Prostate gland (tissue), 2 donors: ENCODE measurements around the gene ADPRHL1. TPM values are rescaled to one million over a fixed set of nuclear protein-coding genes. Genes with fewer than 3 reads are reported as not detected.

Source experiments
- DNase-seq: peaks from one replicate; pipeline ENCODE4 v3.0.0-alpha.2; 2019; ENCODE audit warnings: low spot score
- H3K27ac ChIP-seq, 2 donors: fragments of 200-600 bp; sonication (generic); 2 replicates each; pipeline ENCODE4 v1.5.1; 2017 to 2019
- H3K27me3 ChIP-seq: fragments of 200-600 bp; sonication (generic); replicated peaks from 2 replicates; pipeline ENCODE4 v1.5.1; 2019; ENCODE audit not compliant: insufficient read depth
- H3K36me3 ChIP-seq, 2 donors: fragments of 200-600 bp; sonication (generic); 1 replicate in 1 of 2; 2 replicates in 1 of 2; pipeline versions ENCODE4 v1.5.1 to v1.8.1; 2017 to 2019
- H3K4me1 ChIP-seq: fragments of 200-600 bp; sonication (generic); replicated peaks from 2 replicates; pipeline ENCODE4 v1.5.1; 2019
- H3K4me3 ChIP-seq, 2 donors: fragments of 200-600 bp; sonication (generic); 2 replicates each; pipeline ENCODE4 v1.5.1; 2017 to 2019
- H3K9me3 ChIP-seq: fragments of 200-600 bp; sonication (generic); 2 replicates; pipeline ENCODE4 v1.5.1; 2017
- POLR2A ChIP-seq: fragments of 450-650 bp; IDR thresholded peaks from one replicate; pipeline ENCODE4 v1.6.1; 2016; ENCODE audit warnings: antibody characterized with exemption, mild to moderate bottlenecking
- POLR2AphosphoS5 ChIP-seq: sonication (generic); formaldehyde crosslinking; IDR thresholded peaks from one replicate; pipeline ENCODE4 v1.6.1; 2017; ENCODE audit warnings: antibody characterized with exemption
- WGBS: methylation state at CpG from one replicate; pipeline ENCODE4 v1.1.5; 2018; 5-methylcytosine and 5-hydroxymethylcytosine counted together
- intact Hi-C: fragments of 100-400 bp; cut with DNase I; formaldehyde crosslinking; loops from one replicate; pipeline ENCODE4 v1.14.2; 2022
- total RNA-seq, 2 donors: library from RNA; depleted of rRNA; stranded (reverse); fragments of >200 nt; gene quantifications; one replicate each; pipeline ENCODE4 v1.1.0, GENCODE V29; 2016
- TF ChIP-seq, protein P1 (sequence below), 4 experiments: fragments of 200-600 bp in 2 of 4; fragments of 450-650 bp in 2 of 4; sonication (generic) in 2 of 4; IDR thresholded peaks; 1 replicate in 3 of 4; 2 replicates in 1 of 4; pipeline ENCODE4 v1.5.1; 2016 to 2019; ENCODE audit warnings: antibody characterized with exemption in 4 of 4, mild to moderate bottlenecking in 2 of 4, moderate library complexity in 2 of 4

Gene ADPRHL1
- total RNA-seq, 2 donors from 2014 or later = 3.7 to 3.9 TPM

DNA sequence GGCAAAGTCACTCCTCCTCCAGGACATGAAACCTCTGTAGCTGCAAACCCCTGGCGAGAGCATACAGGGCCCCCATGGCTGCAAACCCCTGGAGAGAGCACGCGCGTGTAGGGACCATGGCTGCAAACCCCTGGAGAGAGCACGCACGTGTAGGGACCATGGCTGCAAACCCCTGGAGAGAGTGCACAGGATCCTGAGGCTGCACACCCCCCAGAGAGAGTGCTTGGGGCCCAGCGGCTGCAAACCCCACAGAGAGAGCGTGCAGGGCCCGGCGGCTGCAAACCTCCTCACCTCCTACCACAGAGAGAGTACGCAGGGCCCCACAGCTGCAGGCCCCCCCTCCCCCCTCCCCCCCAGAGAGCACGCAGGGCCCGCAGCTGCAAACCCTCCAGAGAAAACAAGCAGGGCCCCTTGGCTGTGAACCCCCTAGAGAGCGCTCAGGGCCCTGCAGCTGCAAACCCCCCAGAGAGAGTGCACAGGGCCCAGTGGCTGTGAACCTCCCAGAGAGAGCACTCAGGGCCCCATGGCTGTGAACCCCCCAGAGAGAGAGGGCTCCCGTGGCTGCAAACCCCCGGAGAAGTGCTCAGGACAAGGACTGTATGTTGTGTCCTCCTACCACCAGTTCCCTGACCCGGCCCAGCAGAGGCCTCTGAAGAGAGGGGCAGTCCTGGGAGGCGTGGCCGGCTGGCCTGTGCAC lies 7.3 kb downstream of the ADPRHL1 start:
- Histone ChIP-seq H3K4me1 (no peaks in the 10 kb centered on the region), H3K9me3 (no peaks in the 10 kb centered on the region), H3K27me3 (no peaks in the 10 kb centered on the region), H3K27ac (no peak overlapping the region), H3K36me3 (no peaks in the 10 kb centered on the region), H3K4me3 (no peak overlapping the region)
- no peak for DNase-seq
- intact Hi-C loops = no loop called here
- TF ChIP-seq POLR2AphosphoS5 = no peak
- TF ChIP-seq, protein P1, sequence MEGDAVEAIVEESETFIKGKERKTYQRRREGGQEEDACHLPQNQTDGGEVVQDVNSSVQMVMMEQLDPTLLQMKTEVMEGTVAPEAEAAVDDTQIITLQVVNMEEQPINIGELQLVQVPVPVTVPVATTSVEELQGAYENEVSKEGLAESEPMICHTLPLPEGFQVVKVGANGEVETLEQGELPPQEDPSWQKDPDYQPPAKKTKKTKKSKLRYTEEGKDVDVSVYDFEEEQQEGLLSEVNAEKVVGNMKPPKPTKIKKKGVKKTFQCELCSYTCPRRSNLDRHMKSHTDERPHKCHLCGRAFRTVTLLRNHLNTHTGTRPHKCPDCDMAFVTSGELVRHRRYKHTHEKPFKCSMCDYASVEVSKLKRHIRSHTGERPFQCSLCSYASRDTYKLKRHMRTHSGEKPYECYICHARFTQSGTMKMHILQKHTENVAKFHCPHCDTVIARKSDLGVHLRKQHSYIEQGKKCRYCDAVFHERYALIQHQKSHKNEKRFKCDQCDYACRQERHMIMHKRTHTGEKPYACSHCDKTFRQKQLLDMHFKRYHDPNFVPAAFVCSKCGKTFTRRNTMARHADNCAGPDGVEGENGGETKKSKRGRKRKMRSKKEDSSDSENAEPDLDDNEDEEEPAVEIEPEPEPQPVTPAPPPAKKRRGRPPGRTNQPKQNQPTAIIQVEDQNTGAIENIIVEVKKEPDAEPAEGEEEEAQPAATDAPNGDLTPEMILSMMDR (IDR thresholded peaks at IDR 0.05) = no peak
- TF ChIP-seq POLR2A = no peak
- 67% methylated on average over 18 of the region's 19 CpGs for WGBS

DNA sequence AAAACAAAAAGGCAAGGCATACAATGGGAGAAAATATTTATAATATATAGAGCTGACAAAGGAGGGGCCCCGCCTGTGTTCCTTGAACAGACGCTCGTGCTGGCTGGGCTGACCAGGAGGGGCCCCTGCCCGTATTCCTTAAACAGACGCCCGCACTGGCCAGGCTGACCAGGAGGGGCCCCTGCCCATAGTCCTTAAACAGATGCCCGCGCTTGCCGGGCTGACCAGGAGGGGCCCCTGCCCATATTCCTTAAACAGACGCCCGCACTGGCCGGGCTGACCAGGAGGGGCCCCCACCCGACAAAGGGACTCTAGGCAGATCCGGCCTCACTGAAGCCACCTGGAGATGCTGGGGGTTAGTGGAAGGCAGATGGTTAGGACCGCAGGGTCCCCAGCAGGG lies 9.3 kb downstream of the ADPRHL1 start:
- WGBS = 86% methylated on average over 12 of the region's 15 CpGs
- TF ChIP-seq POLR2AphosphoS5 = no peak
- TF ChIP-seq, protein P1 (IDR thresholded peaks at IDR 0.05) = no peak
- TF ChIP-seq POLR2A = no peak
- Histone ChIP-seq H3K9me3 (no peaks in the 10 kb centered on the region), H3K4me3 (no peak overlapping the region), H3K36me3 (no peaks in the 10 kb centered on the region), H3K27me3 (no peaks in the 10 kb centered on the region), H3K27ac (no peak overlapping the region), H3K4me1 (no peaks in the 10 kb centered on the region)
- DNase-seq = no peak
- intact Hi-C loops = no loop called here

DNA sequence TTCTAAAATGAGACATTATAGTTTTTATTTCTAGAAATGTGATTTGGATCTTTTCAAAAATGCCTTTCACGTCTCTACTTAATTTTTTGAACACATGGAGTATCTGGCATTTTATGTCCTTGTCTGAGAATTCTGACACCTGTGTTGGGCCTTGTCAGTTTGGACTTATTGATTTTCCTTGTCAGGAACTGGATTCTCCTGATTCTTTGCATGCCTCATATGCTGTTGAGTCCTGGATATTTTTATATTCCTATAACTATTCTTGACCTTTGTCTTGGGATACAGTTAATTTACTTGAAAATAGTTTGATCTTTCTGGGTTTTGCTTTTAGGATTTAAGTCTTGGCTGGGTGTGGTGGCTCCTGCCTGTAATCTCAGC lies 10.3 kb downstream of the ADPRHL1 start:
- intact Hi-C loops = no loop called here
- H3K27me3 ChIP-seq = no peaks in the 10 kb centered on the region
- DNase-seq = no peak
- H3K4me1 ChIP-seq = no peaks in the 10 kb centered on the region
- no peaks in the 10 kb centered on the region for H3K9me3 ChIP-seq
- no peaks in the 10 kb centered on the region for H3K36me3 ChIP-seq
- H3K4me3 ChIP-seq = no peak overlapping the region
- TF ChIP-seq POLR2AphosphoS5 = no peak
- no peak for TF ChIP-seq POLR2A
- TF ChIP-seq, protein P1 (IDR thresholded peaks at IDR 0.05) = no peak
- 97% methylated on average over 1 of the region's 1 CpG for WGBS
- H3K27ac ChIP-seq = no peak overlapping the region

DNA sequence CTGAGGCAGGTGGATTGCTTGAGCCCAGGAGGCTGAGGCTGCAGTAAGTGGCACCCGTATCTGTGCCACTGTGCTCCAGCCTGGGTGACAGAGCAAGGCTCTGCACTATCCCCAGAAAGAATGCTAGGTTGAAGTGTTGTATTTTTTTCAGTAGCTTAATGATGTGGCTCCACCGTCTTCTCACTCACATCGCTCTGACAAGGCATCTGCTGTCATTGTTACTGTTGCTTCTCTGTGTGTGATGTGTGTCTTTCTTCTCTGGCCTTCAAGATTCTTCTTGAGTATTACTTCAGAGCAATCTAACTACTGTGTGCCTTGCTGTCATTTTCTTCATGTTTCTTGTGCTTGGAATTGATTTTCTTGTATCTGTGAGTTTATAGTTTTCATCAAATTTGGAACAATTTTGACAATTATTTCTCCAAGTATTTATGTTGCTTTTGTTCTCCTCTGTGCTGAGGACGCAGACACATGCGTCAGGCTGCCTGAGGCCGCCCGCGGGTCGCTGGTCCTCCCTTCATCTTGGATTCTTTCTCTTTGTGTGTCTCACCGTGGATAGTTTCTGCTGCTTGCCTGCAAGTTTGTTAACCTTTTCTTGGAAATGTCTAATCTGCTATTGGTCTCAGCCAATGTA lies 10.8 kb downstream of the ADPRHL1 start:
- Histone ChIP-seq H3K27me3 (no peaks in the 10 kb centered on the region), H3K27ac (no peak overlapping the region), H3K36me3 (no peaks in the 10 kb centered on the region), H3K4me3 (no peak overlapping the region), H3K4me1 (no peaks in the 10 kb centered on the region), H3K9me3 (no peaks in the 10 kb centered on the region)
- intact Hi-C loops = no loop called here
- TF ChIP-seq POLR2A = no peak
- TF ChIP-seq, protein P1 (IDR thresholded peaks at IDR 0.05) = no peak
- TF ChIP-seq POLR2AphosphoS5 = no peak
- DNase-seq = no peak
- 91% methylated on average over 10 of the region's 10 CpGs for WGBS

DNA sequence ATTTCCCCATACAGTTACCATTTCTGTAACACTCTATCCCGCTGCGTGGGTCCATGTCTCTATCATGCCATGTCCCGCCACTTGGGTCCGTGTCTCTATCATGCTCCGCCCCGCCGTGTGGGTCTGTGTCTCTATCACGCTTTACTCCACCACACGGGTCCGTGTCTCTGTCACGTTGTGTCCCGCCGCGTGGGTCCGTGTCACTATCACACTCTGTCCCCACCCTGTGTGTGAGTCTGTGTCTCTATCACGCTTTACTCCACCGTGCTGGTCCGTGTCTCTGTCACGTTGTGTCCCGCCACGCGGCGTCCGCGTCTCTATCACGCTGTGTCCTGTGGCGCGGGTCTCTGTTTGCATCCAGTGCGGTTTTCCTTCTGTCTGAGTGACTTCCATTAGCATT lies 11.6 kb downstream of the ADPRHL1 start:
- Histone ChIP-seq H3K27ac (no peak overlapping the region), H3K4me1 (no peaks in the 10 kb centered on the region), H3K9me3 (no peaks in the 10 kb centered on the region), H3K4me3 (no peak overlapping the region), H3K27me3 (no peaks in the 10 kb centered on the region), H3K36me3 (no peaks in the 10 kb centered on the region)
- intact Hi-C loops = no loop called here
- 98% methylated on average over 29 of the region's 29 CpGs for WGBS
- no peak for DNase-seq
- TF ChIP-seq POLR2AphosphoS5 (no peak), POLR2A (no peak)
- TF ChIP-seq, protein P1 (IDR thresholded peaks at IDR 0.05) = no peak
